Measurements from ENCODE around the gene GAB1. TPM values are rescaled to one million over a fixed set of nuclear protein-coding genes. Genes with fewer than 3 reads are reported as not detected.

GAB1 gene
- total and polyA plus RNA-seq, 2 of the 13 experiments (the other 11 are each of a cell fraction or from before 2014, with no cell fraction given), result 8.7 to 14.7 TPM

DNA sequence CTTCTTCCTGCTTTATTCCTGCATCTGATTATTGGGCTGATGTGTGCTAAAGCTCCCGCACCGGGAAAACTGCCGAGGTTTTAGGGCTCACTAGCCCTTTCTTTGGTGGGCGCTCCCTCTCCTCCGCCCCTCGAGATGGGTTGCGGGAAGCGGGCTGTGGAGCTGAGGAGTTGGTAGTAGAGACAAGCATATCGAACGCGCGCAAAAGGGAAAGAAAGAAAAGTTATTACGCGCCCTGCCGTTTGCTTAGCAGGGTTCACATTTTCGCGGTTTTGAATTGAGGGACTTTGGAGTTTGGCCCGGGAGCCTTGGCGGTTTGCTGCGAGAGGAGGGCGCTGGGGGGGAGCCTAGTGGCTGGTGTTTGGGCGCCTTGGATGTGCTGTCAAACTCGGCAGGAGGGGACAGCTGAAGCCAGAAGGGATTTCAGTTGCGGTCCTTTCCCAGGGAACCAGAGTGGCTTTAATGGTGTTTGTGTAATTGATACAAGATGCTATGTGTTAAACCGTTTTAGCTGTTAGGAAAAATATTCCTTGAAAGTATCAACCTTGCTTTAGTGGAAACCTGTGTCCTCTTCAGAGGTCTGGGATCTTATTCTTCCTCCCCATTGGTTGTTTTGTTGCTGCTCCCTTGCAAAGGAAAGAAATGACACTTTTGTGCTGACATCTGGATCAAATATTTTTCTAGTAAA lies 1.1 kb downstream of the GAB1 start (continued):
- TF ChIP-seq MLXIP (CRISPR knock-in tag; IDR thresholded peaks at IDR 0.05; ENCODE audit: borderline replicate concordance) (no peak), CHCHD3 (CRISPR knock-in tag; IDR thresholded peaks at IDR 0.05) (no peak), NR2F1 (CRISPR knock-in tag; IDR thresholded peaks at IDR 0.05) (no peak), SIX1 (CRISPR knock-in tag; IDR thresholded peaks at IDR 0.05; ENCODE audit: borderline replicate concordance) (no peak), ZNF382 (CRISPR knock-in tag; IDR thresholded peaks at IDR 0.05; ENCODE audit: borderline replicate concordance) (no peak), ZNF343 (CRISPR knock-in tag; IDR thresholded peaks at IDR 0.05) (no peak), POLR2G (IDR thresholded peaks at IDR 0.05; ENCODE audit: low read depth, low read length) (no peak; the same call in 1 of the 2 replicates), MATR3 (CRISPR knock-in tag; IDR thresholded peaks at IDR 0.05) (no peak), ZNF326 (CRISPR knock-in tag; IDR thresholded peaks at IDR 0.05; ENCODE audit: borderline replicate concordance) (no peak), ZNF761 (CRISPR knock-in tag; conservative IDR thresholded peaks at IDR 0.05) (peak; percentile 72; the same call in 1 of the 2 replicates), ZNF749 (CRISPR knock-in tag; IDR thresholded peaks at IDR 0.05; ENCODE audit: borderline replicate concordance) (no peak), ZNF138 (CRISPR knock-in tag; IDR thresholded peaks at IDR 0.05; ENCODE audit: low read depth) (no peak), PHB2 (IDR thresholded peaks at IDR 0.05; ENCODE audit: partially characterized antibody) (no peak)
- TF ChIP-seq, protein P1, sequence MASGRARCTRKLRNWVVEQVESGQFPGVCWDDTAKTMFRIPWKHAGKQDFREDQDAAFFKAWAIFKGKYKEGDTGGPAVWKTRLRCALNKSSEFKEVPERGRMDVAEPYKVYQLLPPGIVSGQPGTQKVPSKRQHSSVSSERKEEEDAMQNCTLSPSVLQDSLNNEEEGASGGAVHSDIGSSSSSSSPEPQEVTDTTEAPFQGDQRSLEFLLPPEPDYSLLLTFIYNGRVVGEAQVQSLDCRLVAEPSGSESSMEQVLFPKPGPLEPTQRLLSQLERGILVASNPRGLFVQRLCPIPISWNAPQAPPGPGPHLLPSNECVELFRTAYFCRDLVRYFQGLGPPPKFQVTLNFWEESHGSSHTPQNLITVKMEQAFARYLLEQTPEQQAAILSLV (CRISPR knock-in tag; IDR thresholded peaks at IDR 0.05; ENCODE audit: borderline replicate concordance), result no peak
- TF ChIP-seq, protein P2, sequence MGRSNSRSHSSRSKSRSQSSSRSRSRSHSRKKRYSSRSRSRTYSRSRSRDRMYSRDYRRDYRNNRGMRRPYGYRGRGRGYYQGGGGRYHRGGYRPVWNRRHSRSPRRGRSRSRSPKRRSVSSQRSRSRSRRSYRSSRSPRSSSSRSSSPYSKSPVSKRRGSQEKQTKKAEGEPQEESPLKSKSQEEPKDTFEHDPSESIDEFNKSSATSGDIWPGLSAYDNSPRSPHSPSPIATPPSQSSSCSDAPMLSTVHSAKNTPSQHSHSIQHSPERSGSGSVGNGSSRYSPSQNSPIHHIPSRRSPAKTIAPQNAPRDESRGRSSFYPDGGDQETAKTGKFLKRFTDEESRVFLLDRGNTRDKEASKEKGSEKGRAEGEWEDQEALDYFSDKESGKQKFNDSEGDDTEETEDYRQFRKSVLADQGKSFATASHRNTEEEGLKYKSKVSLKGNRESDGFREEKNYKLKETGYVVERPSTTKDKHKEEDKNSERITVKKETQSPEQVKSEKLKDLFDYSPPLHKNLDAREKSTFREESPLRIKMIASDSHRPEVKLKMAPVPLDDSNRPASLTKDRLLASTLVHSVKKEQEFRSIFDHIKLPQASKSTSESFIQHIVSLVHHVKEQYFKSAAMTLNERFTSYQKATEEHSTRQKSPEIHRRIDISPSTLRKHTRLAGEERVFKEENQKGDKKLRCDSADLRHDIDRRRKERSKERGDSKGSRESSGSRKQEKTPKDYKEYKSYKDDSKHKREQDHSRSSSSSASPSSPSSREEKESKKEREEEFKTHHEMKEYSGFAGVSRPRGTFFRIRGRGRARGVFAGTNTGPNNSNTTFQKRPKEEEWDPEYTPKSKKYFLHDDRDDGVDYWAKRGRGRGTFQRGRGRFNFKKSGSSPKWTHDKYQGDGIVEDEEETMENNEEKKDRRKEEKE (IDR thresholded peaks at IDR 0.05), result no peak
- TF ChIP-seq, protein P3, sequence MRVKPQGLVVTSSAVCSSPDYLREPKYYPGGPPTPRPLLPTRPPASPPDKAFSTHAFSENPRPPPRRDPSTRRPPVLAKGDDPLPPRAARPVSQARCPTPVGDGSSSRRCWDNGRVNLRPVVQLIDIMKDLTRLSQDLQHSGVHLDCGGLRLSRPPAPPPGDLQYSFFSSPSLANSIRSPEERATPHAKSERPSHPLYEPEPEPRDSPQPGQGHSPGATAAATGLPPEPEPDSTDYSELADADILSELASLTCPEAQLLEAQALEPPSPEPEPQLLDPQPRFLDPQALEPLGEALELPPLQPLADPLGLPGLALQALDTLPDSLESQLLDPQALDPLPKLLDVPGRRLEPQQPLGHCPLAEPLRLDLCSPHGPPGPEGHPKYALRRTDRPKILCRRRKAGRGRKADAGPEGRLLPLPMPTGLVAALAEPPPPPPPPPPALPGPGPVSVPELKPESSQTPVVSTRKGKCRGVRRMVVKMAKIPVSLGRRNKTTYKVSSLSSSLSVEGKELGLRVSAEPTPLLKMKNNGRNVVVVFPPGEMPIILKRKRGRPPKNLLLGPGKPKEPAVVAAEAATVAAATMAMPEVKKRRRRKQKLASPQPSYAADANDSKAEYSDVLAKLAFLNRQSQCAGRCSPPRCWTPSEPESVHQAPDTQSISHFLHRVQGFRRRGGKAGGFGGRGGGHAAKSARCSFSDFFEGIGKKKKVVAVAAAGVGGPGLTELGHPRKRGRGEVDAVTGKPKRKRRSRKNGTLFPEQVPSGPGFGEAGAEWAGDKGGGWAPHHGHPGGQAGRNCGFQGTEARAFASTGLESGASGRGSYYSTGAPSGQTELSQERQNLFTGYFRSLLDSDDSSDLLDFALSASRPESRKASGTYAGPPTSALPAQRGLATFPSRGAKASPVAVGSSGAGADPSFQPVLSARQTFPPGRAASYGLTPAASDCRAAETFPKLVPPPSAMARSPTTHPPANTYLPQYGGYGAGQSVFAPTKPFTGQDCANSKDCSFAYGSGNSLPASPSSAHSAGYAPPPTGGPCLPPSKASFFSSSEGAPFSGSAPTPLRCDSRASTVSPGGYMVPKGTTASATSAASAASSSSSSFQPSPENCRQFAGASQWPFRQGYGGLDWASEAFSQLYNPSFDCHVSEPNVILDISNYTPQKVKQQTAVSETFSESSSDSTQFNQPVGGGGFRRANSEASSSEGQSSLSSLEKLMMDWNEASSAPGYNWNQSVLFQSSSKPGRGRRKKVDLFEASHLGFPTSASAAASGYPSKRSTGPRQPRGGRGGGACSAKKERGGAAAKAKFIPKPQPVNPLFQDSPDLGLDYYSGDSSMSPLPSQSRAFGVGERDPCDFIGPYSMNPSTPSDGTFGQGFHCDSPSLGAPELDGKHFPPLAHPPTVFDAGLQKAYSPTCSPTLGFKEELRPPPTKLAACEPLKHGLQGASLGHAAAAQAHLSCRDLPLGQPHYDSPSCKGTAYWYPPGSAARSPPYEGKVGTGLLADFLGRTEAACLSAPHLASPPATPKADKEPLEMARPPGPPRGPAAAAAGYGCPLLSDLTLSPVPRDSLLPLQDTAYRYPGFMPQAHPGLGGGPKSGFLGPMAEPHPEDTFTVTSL (CRISPR knock-in tag; IDR thresholded peaks at IDR 0.05; ENCODE audit: borderline replicate concordance), result peak; percentile 40; the same call in 1 of the 2 replicates
